ENCODE measurements around the gene OAT. TPM values are rescaled to one million over a fixed set of nuclear protein-coding genes. Genes with fewer than 3 reads are reported as not detected.

Gene OAT
- total and polyA plus RNA-seq, 2 of the 4 experiments (the other 2 are of a cell fraction) = 110 to 152 TPM

- no peak for ATAC-seq (ENCODE audit: low read depth)
These were observed 70.8 kb downstream of the OAT start for GRCh38 chr10:124347956-124348355.

More at GRCh38 chr10:124347956-124348355, 70.8 kb downstream of the OAT start:
- POLR2A ChIA-PET (ENCODE audit: unreplicated experiment) = no interaction called here
- no peak overlapping the region for H4K91ac ChIP-seq (ENCODE audit: insufficient read depth, low read depth, low read length)
- TF ChIP-seq FOS (IDR thresholded peaks at IDR 0.05; ENCODE audit: low read depth, low read length) (no peak), MXI1 (IDR thresholded peaks at IDR 0.05; ENCODE audit: borderline replicate concordance, low read depth, low read length) (no peak), CHD1 (IDR thresholded peaks at IDR 0.05; ENCODE audit: low read depth, low read length) (no peak), NFE2L2 (IDR thresholded peaks at IDR 0.05; ENCODE audit: low read depth, low read length) (no peak)
- TF ChIP-seq, protein P1, sequence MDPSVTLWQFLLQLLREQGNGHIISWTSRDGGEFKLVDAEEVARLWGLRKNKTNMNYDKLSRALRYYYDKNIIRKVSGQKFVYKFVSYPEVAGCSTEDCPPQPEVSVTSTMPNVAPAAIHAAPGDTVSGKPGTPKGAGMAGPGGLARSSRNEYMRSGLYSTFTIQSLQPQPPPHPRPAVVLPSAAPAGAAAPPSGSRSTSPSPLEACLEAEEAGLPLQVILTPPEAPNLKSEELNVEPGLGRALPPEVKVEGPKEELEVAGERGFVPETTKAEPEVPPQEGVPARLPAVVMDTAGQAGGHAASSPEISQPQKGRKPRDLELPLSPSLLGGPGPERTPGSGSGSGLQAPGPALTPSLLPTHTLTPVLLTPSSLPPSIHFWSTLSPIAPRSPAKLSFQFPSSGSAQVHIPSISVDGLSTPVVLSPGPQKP (IDR thresholded peaks at IDR 0.05; ENCODE audit: borderline replicate concordance, low read depth, low read length) = no peak
- no peak overlapping the region for H2AK9ac ChIP-seq (replicated peaks; ENCODE audit: low read depth, low read length, poor library complexity)
- no peaks in the 10 kb centered on the region for H3K36me3 ChIP-seq (ENCODE audit: control insufficient read depth, insufficient read depth, low read length)
- H3K9me3 ChIP-seq (ENCODE audit: control insufficient read depth, insufficient read depth, low read length) = 0 out of 2 replicates have a peak, but pooled peaks cover 2% of the 10 kb centered on the region
- no peak overlapping the region for H3K18ac ChIP-seq (ENCODE audit: low read depth, low read length)
- H3K27me3 ChIP-seq (ENCODE audit: control insufficient read depth, insufficient read depth, low read length) = peaks cover 1% of the 10 kb centered on the region; the same call in 1 of the 2 replicates
- CTCF ChIA-PET = interaction anchor here (0.6 kb wide), 1 partner anchor 33 kb away, joined by 4 read pairs; no protein-coding TSS in a partner anchor
- no peak overlapping the region for H3K56ac ChIP-seq (ENCODE audit: extremely low read depth, insufficient read depth, low read length)
- no peak overlapping the region for H3K9ac ChIP-seq (ENCODE audit: low read depth, low read length)
- no TSS peak for BruUV-seq (replicated peaks)
- dilution Hi-C loops (cut with HindIII; ENCODE audit: low sequenced_read_pairs, unreplicated experiment) = no loop called here
- no peak overlapping the region for H3K14ac ChIP-seq (replicated peaks; ENCODE audit: low read depth, low read length)
- no peak overlapping the region for H3K4ac ChIP-seq (ENCODE audit: low read depth, low read length)
- H3K23ac ChIP-seq (ENCODE audit: low read depth, low read length) = no peak overlapping the region
- no peak overlapping the region for H2BK20ac ChIP-seq (ENCODE audit: low read depth, low read length)
- H3K4me1 ChIP-seq (ENCODE audit: control insufficient read depth, insufficient read depth, low read length) = no peaks in the 10 kb centered on the region
- intact Hi-C loops (cut with micrococcal nuclease) = no loop called here
- no peaks in the 10 kb centered on the region for H3K79me1 ChIP-seq (ENCODE audit: low read depth in 1 of 2, low read length in 2 of 2)
- no peak overlapping the region for H2AFZ ChIP-seq (replicated peaks; ENCODE audit: low read length, poor library complexity)
- 72% methylated on average over 7 of the region's 13 CpGs; no CpG with 5 or more reads in 1 of the 2 experiments for WGBS, 2 experiments (ENCODE audit: extremely low coverage in 2 of 2, insufficient read length in 1 of 2)
- in situ Hi-C loops (cut with MboI; ENCODE audit: low sequenced_read_pairs) = no loop called here
- no peak overlapping the region for H3K27ac ChIP-seq (ENCODE audit: insufficient read depth, low read length)
- no peak overlapping the region for H2BK120ac ChIP-seq (ENCODE audit: low read depth, low read length)
- no peak overlapping the region for H4K8ac ChIP-seq (ENCODE audit: low read depth in 2 of 2, low read length in 2 of 2)
- no peaks in the 10 kb centered on the region for H3K9me1 ChIP-seq (ENCODE audit: insufficient read depth, low read length)
- no peak overlapping the region for H2BK15ac ChIP-seq (ENCODE audit: low read depth, low read length)
- no peak overlapping the region for H3K4me3 ChIP-seq (ENCODE audit: insufficient read depth, low read depth, low read length)
- H2AK5ac ChIP-seq (ENCODE audit: low read depth, low read length) = no peak overlapping the region
- H4K5ac ChIP-seq (ENCODE audit: low read depth, low read length) = no peak overlapping the region
- H2BK5ac ChIP-seq (ENCODE audit: low read depth, low read length, poor library complexity, severe bottlenecking) = no peak overlapping the region
- no peaks in the 10 kb centered on the region for H4K20me1 ChIP-seq (ENCODE audit: insufficient read depth, low read length)
- no peak overlapping the region for H3K4me2 ChIP-seq (ENCODE audit: low read depth, low read length)
- no peak for DNase-seq

Other genes with a start within 250 kb of the OAT start
- not detected in 2 replicates for gene NKX1-2, start 31.1 kb upstream of the OAT start, total RNA-seq (2012; rRNA removed)
- gene NKX1-2, start 31.1 kb upstream of the OAT start, polyA plus RNA-seq (2012; rRNA removed) = not detected in 2 replicates
- gene LHPP, start 42.9 kb upstream of the OAT start, total RNA-seq (2012; rRNA removed) = 2.2 and 2.7 TPM in 2 replicates
- 8.3 and 8.5 TPM in 2 replicates for gene LHPP, start 42.9 kb upstream of the OAT start, polyA plus RNA-seq (2012; rRNA removed)